ENCODE data around the gene TMED3.

Gene TMED3

GRCh38 chr15:79310985-79311900 is at the start of gene TMED3:
Gene TMED3, plus strand, starts transcription at chr15:79311112. Its CDS starts 138 bp downstream, at chr15:79311250.
- Mint-ChIP-seq H3K36me3 (peaks cover 24% of the 10 kb centered on the region), H3K27me3 (peaks cover 4% of the 10 kb centered on the region), H3K9me3 (no peaks in the 10 kb centered on the region), H3K4me1 (peaks cover 54% of the 10 kb centered on the region), H3K4me3 (peak within 1 kb of the TSS; percentile 95), H3K27ac (peak within 1 kb of the TSS; percentile 86)

- peaks cover 8% of the 10 kb centered on the region for H3K27me3 Mint-ChIP-seq
- H3K9me3 Mint-ChIP-seq: no peaks in the 10 kb centered on the region
- H3K4me3 Mint-ChIP-seq: no peak overlapping the region
- H3K4me1 Mint-ChIP-seq: no peaks in the 10 kb centered on the region
- no peak overlapping the region for H3K27ac Mint-ChIP-seq
- H3K36me3 Mint-ChIP-seq: no peaks in the 10 kb centered on the region
These were observed 49.1 kb upstream of the TMED3 start for GRCh38 chr15:79261836-79262235.

- H3K36me3 Mint-ChIP-seq: no peaks in the 10 kb centered on the region
- H3K4me3 Mint-ChIP-seq: no peak overlapping the region
- H3K27me3 Mint-ChIP-seq: peaks cover 18% of the 10 kb centered on the region
- H3K9me3 Mint-ChIP-seq: no peaks in the 10 kb centered on the region
- no peak overlapping the region for H3K27ac Mint-ChIP-seq
- H3K4me1 Mint-ChIP-seq: no peaks in the 10 kb centered on the region
These were observed 45.7 kb upstream of the TMED3 start for GRCh38 chr15:79265167-79265566.

- Mint-ChIP-seq H3K27ac (no peak overlapping the region), H3K4me1 (no peaks in the 10 kb centered on the region), H3K9me3 (no peaks in the 10 kb centered on the region), H3K27me3 (peaks cover 16% of the 10 kb centered on the region), H3K4me3 (no peak overlapping the region), H3K36me3 (no peaks in the 10 kb centered on the region)
These were observed 44.8 kb upstream of the TMED3 start for GRCh38 chr15:79265987-79266579.

- Mint-ChIP-seq H3K27ac (no peak within 1 kb of the TSS), H3K36me3 (no peaks in the 10 kb centered on the region), H3K4me1 (no peaks in the 10 kb centered on the region), H3K9me3 (peaks cover 20% of the 10 kb centered on the region), H3K27me3 (peaks cover 50% of the 10 kb centered on the region), H3K4me3 (no peak within 1 kb of the TSS)
These were observed 28.3 kb upstream of the TMED3 start, which contains the start of gene ANKRD34C for GRCh38 chr15:79282371-79283251. Gene ANKRD34C, plus strand, starts transcription at chr15:79282722. Its CDS starts 10,563 bp downstream, at chr15:79293285.

GRCh38 chr15:79283252-79284048 is 27.5 kb upstream of the TMED3 start:
- H3K36me3 Mint-ChIP-seq: no peaks in the 10 kb centered on the region
- H3K4me3 Mint-ChIP-seq: no peak overlapping the region
- peaks cover 20% of the 10 kb centered on the region for H3K9me3 Mint-ChIP-seq
- H3K27me3 Mint-ChIP-seq: peaks cover 50% of the 10 kb centered on the region
- H3K27ac Mint-ChIP-seq: no peak overlapping the region
- H3K4me1 Mint-ChIP-seq: no peaks in the 10 kb centered on the region

GRCh38 chr15:79290642-79291275 is 20.2 kb upstream of the TMED3 start:
- Mint-ChIP-seq H3K36me3 (no peaks in the 10 kb centered on the region), H3K4me3 (peak overlapping the region; percentile 16), H3K27ac (peak overlapping the region; percentile 3), H3K27me3 (peaks cover 21% of the 10 kb centered on the region), H3K4me1 (peaks cover 10% of the 10 kb centered on the region), H3K9me3 (peaks cover 6% of the 10 kb centered on the region)

GRCh38 chr15:79292011-79292410 is 18.9 kb upstream of the TMED3 start:
- H3K36me3 Mint-ChIP-seq: no peaks in the 10 kb centered on the region
- peaks cover 10% of the 10 kb centered on the region for H3K4me1 Mint-ChIP-seq
- H3K27me3 Mint-ChIP-seq: peaks cover 16% of the 10 kb centered on the region
- peaks cover 6% of the 10 kb centered on the region for H3K9me3 Mint-ChIP-seq
- H3K4me3 Mint-ChIP-seq: no peak overlapping the region
- H3K27ac Mint-ChIP-seq: no peak overlapping the region

GRCh38 chr15:79294075-79294474 is 16.8 kb upstream of the TMED3 start:
- H3K4me1 Mint-ChIP-seq: peaks cover 10% of the 10 kb centered on the region
- peaks cover 17% of the 10 kb centered on the region for H3K27me3 Mint-ChIP-seq
- no peaks in the 10 kb centered on the region for H3K36me3 Mint-ChIP-seq
- H3K4me3 Mint-ChIP-seq: no peak overlapping the region
- peaks cover 6% of the 10 kb centered on the region for H3K9me3 Mint-ChIP-seq
- no peak overlapping the region for H3K27ac Mint-ChIP-seq

- Mint-ChIP-seq H3K27ac (no peak overlapping the region), H3K36me3 (no peaks in the 10 kb centered on the region), H3K9me3 (no peaks in the 10 kb centered on the region), H3K4me3 (no peak overlapping the region), H3K27me3 (peaks cover 17% of the 10 kb centered on the region), H3K4me1 (no peaks in the 10 kb centered on the region)
These were observed 14.3 kb upstream of the TMED3 start for GRCh38 chr15:79296583-79296982.

GRCh38 chr15:79299126-79299840 is 11.6 kb upstream of the TMED3 start:
- H3K4me1 Mint-ChIP-seq: no peaks in the 10 kb centered on the region
- no peak overlapping the region for H3K4me3 Mint-ChIP-seq
- H3K27me3 Mint-ChIP-seq: peaks cover 22% of the 10 kb centered on the region
- no peaks in the 10 kb centered on the region for H3K9me3 Mint-ChIP-seq
- no peaks in the 10 kb centered on the region for H3K36me3 Mint-ChIP-seq
- no peak overlapping the region for H3K27ac Mint-ChIP-seq

- Mint-ChIP-seq H3K4me1 (no peaks in the 10 kb centered on the region), H3K27me3 (peaks cover 22% of the 10 kb centered on the region), H3K27ac (no peak overlapping the region), H3K36me3 (no peaks in the 10 kb centered on the region), H3K4me3 (no peak overlapping the region), H3K9me3 (no peaks in the 10 kb centered on the region)
These were observed 11.1 kb upstream of the TMED3 start for GRCh38 chr15:79299841-79300235.

GRCh38 chr15:79307251-79307650 is 3.7 kb upstream of the TMED3 start:
- Mint-ChIP-seq H3K27me3 (peaks cover 12% of the 10 kb centered on the region), H3K27ac (no peak overlapping the region), H3K9me3 (no peaks in the 10 kb centered on the region), H3K4me3 (no peak overlapping the region), H3K4me1 (peaks cover 34% of the 10 kb centered on the region), H3K36me3 (peaks cover 2% of the 10 kb centered on the region)

- peaks cover 10% of the 10 kb centered on the region for H3K36me3 Mint-ChIP-seq
- H3K9me3 Mint-ChIP-seq: no peaks in the 10 kb centered on the region
- no peak overlapping the region for H3K27ac Mint-ChIP-seq
- H3K4me3 Mint-ChIP-seq: no peak overlapping the region
- H3K4me1 Mint-ChIP-seq: peaks cover 50% of the 10 kb centered on the region
- H3K27me3 Mint-ChIP-seq: peaks cover 10% of the 10 kb centered on the region
These were observed 2.0 kb upstream of the TMED3 start for GRCh38 chr15:79308874-79309273.
